ENCODE results near the gene TMEM238. TPM values are rescaled to one million over a fixed set of nuclear protein-coding genes. Genes with fewer than 3 reads are reported as not detected.

TMEM238 gene
- total and polyA plus RNA-seq, 2 donors (not counting 3 experiments of a cell fraction or from before 2014, with no cell fraction given): 0.18 to 0.35 TPM

Other genes starting within 250 kb of the TMEM238 start
- gene TNNT1, start 235.1 kb downstream of the TMEM238 start, total RNA-seq: 0.51 and 0.92 TPM in 2 replicates
- gene TNNT1, start 235.1 kb downstream of the TMEM238 start, polyA plus RNA-seq: 0.18 and 0.22 TPM in 2 replicates
- gene TNNI3, start 226.6 kb downstream of the TMEM238 start, total RNA-seq: not detected in 2 replicates
- gene TNNI3, start 226.6 kb downstream of the TMEM238 start, polyA plus RNA-seq: not detected in 2 replicates
- 0.62 TPM in 1 of 2 replicates, not detected in the other for gene DNAAF3, start 217.7 kb downstream of the TMEM238 start, total RNA-seq
- 0.56 and 0.75 TPM in 2 replicates for gene DNAAF3, start 217.7 kb downstream of the TMEM238 start, polyA plus RNA-seq
- 0.42 TPM in 1 of 2 replicates, not detected in the other for gene SYT5, start 204.0 kb downstream of the TMEM238 start, total RNA-seq
- not detected in 2 replicates for gene SYT5, start 204.0 kb downstream of the TMEM238 start, polyA plus RNA-seq
- 0.51 and 1.00 TPM in 2 replicates for gene PTPRH, start 174.8 kb downstream of the TMEM238 start, total RNA-seq
- gene PTPRH, start 174.8 kb downstream of the TMEM238 start, polyA plus RNA-seq: 0.10 and 0.14 TPM in 2 replicates
- 4.1 and 5.4 TPM in 2 replicates for gene TMEM86B, start 155.5 kb downstream of the TMEM238 start, total RNA-seq
- gene TMEM86B, start 155.5 kb downstream of the TMEM238 start, polyA plus RNA-seq: 4.5 and 5.8 TPM in 2 replicates
- 68.3 and 71.8 TPM in 2 replicates for gene PPP6R1, start 125.3 kb downstream of the TMEM238 start, total RNA-seq
- gene PPP6R1, start 125.3 kb downstream of the TMEM238 start, polyA plus RNA-seq: 35.7 and 36.0 TPM in 2 replicates
- gene HSPBP1, start 104.2 kb downstream of the TMEM238 start, total RNA-seq: 30.4 and 38.5 TPM in 2 replicates
- gene HSPBP1, start 104.2 kb downstream of the TMEM238 start, polyA plus RNA-seq: 47.5 and 60.3 TPM in 2 replicates
- gene BRSK1, start 100.3 kb downstream of the TMEM238 start, total RNA-seq: 0.44 and 0.46 TPM in 2 replicates
- gene BRSK1, start 100.3 kb downstream of the TMEM238 start, polyA plus RNA-seq: 0.33 and 0.68 TPM in 2 replicates
- not detected in 2 replicates for gene TMEM150B, start 59.0 kb downstream of the TMEM238 start, total RNA-seq
- gene TMEM150B, start 59.0 kb downstream of the TMEM238 start, polyA plus RNA-seq: not detected in 2 replicates
- 11.4 and 13.5 TPM in 2 replicates for gene KMT5C, start 44.4 kb downstream of the TMEM238 start, total RNA-seq
- gene KMT5C, start 44.4 kb downstream of the TMEM238 start, polyA plus RNA-seq: 7.2 and 11.6 TPM in 2 replicates
- not detected in 2 replicates for gene COX6B2, start 29.6 kb downstream of the TMEM238 start, total RNA-seq
- gene COX6B2, start 29.6 kb downstream of the TMEM238 start, polyA plus RNA-seq: not detected in 2 replicates
- gene GARIN5B, start 21.0 kb downstream of the TMEM238 start, total RNA-seq: not detected in 2 replicates
- not detected in 2 replicates for gene GARIN5B, start 21.0 kb downstream of the TMEM238 start, polyA plus RNA-seq
- not detected in 2 replicates for gene IL11, start 13.8 kb downstream of the TMEM238 start, total RNA-seq
- 0.11 TPM in 1 of 2 replicates, not detected in the other for gene IL11, start 13.8 kb downstream of the TMEM238 start, polyA plus RNA-seq
- gene TMEM190, start 7.5 kb downstream of the TMEM238 start, total RNA-seq: not detected in 2 replicates
- gene TMEM190, start 7.5 kb downstream of the TMEM238 start, polyA plus RNA-seq: not detected in 2 replicates
- gene RPL28, start 1.6 kb upstream of the TMEM238 start, total RNA-seq: 1,738 and 1,872 TPM in 2 replicates
- gene RPL28, start 1.6 kb upstream of the TMEM238 start, polyA plus RNA-seq: 3,435 and 4,297 TPM in 2 replicates
- gene UBE2S, start 23.5 kb upstream of the TMEM238 start, total RNA-seq: 244 and 257 TPM in 2 replicates
- 176 and 183 TPM in 2 replicates for gene UBE2S, start 23.5 kb upstream of the TMEM238 start, polyA plus RNA-seq
- gene SHISA7, start 59.0 kb upstream of the TMEM238 start, total RNA-seq: not detected in 2 replicates
- not detected in 2 replicates for gene SHISA7, start 59.0 kb upstream of the TMEM238 start, polyA plus RNA-seq
- 43.6 and 49.3 TPM in 2 replicates for gene ISOC2, start 77.3 kb upstream of the TMEM238 start, total RNA-seq
- gene ISOC2, start 77.3 kb upstream of the TMEM238 start, polyA plus RNA-seq: 68.7 and 96.5 TPM in 2 replicates
- not detected in 2 replicates for gene C19orf85, start 80.5 kb upstream of the TMEM238 start, total RNA-seq
- not detected in 2 replicates for gene C19orf85, start 80.5 kb upstream of the TMEM238 start, polyA plus RNA-seq
- gene ZNF628, start 92.3 kb upstream of the TMEM238 start, total RNA-seq: 9.0 and 10.4 TPM in 2 replicates
- 2.0 and 2.5 TPM in 2 replicates for gene ZNF628, start 92.3 kb upstream of the TMEM238 start, polyA plus RNA-seq
- 34.4 and 44.7 TPM in 2 replicates for gene NAT14, start 100.9 kb upstream of the TMEM238 start, total RNA-seq
- gene NAT14, start 100.9 kb upstream of the TMEM238 start, polyA plus RNA-seq: 39.1 and 42.6 TPM in 2 replicates
- gene SSC5D, start 104.1 kb upstream of the TMEM238 start, total RNA-seq: 1.0 and 1.3 TPM in 2 replicates
- gene SSC5D, start 104.1 kb upstream of the TMEM238 start, polyA plus RNA-seq: 0.47 and 0.49 TPM in 2 replicates
- not detected in 2 replicates for gene SBK2, start 152.8 kb upstream of the TMEM238 start, total RNA-seq
- not detected in 2 replicates for gene SBK2, start 152.8 kb upstream of the TMEM238 start, polyA plus RNA-seq
- gene SBK3, start 161.3 kb upstream of the TMEM238 start, total RNA-seq: 0.25 and 0.62 TPM in 2 replicates
- gene SBK3, start 161.3 kb upstream of the TMEM238 start, polyA plus RNA-seq: 0.18 and 0.19 TPM in 2 replicates
- 15.7 and 15.9 TPM in 2 replicates for gene ZNF579, start 196.6 kb upstream of the TMEM238 start, total RNA-seq
- gene ZNF579, start 196.6 kb upstream of the TMEM238 start, polyA plus RNA-seq: 9.9 and 11.6 TPM in 2 replicates
- 14.7 and 15.6 TPM in 2 replicates for gene FIZ1, start 215.2 kb upstream of the TMEM238 start, total RNA-seq
- 6.6 and 7.0 TPM in 2 replicates for gene FIZ1, start 215.2 kb upstream of the TMEM238 start, polyA plus RNA-seq
- 14.2 and 15.2 TPM in 2 replicates for gene ZNF524, start 216.0 kb upstream of the TMEM238 start, total RNA-seq
- 15.4 and 22.5 TPM in 2 replicates for gene ZNF524, start 216.0 kb upstream of the TMEM238 start, polyA plus RNA-seq
- gene ZNF865, start 221.4 kb upstream of the TMEM238 start, total RNA-seq: 10.1 and 11.4 TPM in 2 replicates
- 4.0 and 5.2 TPM in 2 replicates for gene ZNF865, start 221.4 kb upstream of the TMEM238 start, polyA plus RNA-seq
- 4.9 and 7.1 TPM in 2 replicates for gene ZNF784, start 240.3 kb upstream of the TMEM238 start, total RNA-seq
- gene ZNF784, start 240.3 kb upstream of the TMEM238 start, polyA plus RNA-seq: 4.9 and 5.6 TPM in 2 replicates